Fibroblast of lung (primary cell): ENCODE measurements around the gene FSTL5. TPM values are rescaled to one million over a fixed set of nuclear protein-coding genes. Genes with fewer than 3 reads are reported as not detected.

Experiments
- DNase-seq, 2 donors: peaks; one replicate each; pipeline versions ENCODE4 v3.0.0 to v3.0.0-alpha.2; 2010; ENCODE audit warnings: low read depth in 2 of 2
- H2AFZ ChIP-seq: 2 replicates; pipeline ENCODE4 v1.5.1; 2012; ENCODE audit warnings: low read length, control low read depth, inconsistent platforms
- H3K27ac ChIP-seq: 2 replicates; pipeline ENCODE4 v1.5.1; 2011; ENCODE audit warnings: low read length, control low read depth; ENCODE audit not compliant: insufficient read depth
- H3K27me3 ChIP-seq: 2 replicates; pipeline ENCODE4 v1.5.1; 2011; ENCODE audit warnings: mild to moderate bottlenecking, low read length; ENCODE audit not compliant: control insufficient read depth, insufficient read depth
- H3K36me3 ChIP-seq: 2 replicates; pipeline ENCODE4 v1.5.1; 2011; ENCODE audit warnings: low read length; ENCODE audit not compliant: control insufficient read depth, insufficient read depth
- H3K4me1 ChIP-seq: 2 replicates; pipeline ENCODE4 v1.5.1; 2011; ENCODE audit warnings: low read length; ENCODE audit not compliant: control insufficient read depth, insufficient read depth; ENCODE audit errors: extremely low read depth
- H3K4me2 ChIP-seq: 2 replicates; pipeline ENCODE4 v1.5.1; 2011; ENCODE audit warnings: low read length, control low read depth; ENCODE audit not compliant: insufficient read depth; ENCODE audit errors: extremely low read depth
- H3K4me3 ChIP-seq, 4 experiments: fragments of 200-600 bp in 1 of 4; sonication (generic) in 1 of 4; replicated peaks in 1 of 4; 2 replicates each; pipeline ENCODE4 v1.5.1; 2011 to 2016; ENCODE audit warnings: low read length in 4 of 4, low read depth in 3 of 4, mild to moderate bottlenecking in 3 of 4, control low read depth in 2 of 4, inconsistent platforms in 1 of 4, mixed read lengths in 1 of 4; ENCODE audit not compliant: insufficient read depth in 1 of 4; ENCODE audit errors: control extremely low read depth in 1 of 4
- H3K79me2 ChIP-seq: 2 replicates; pipeline ENCODE4 v1.5.1; 2012; ENCODE audit warnings: mild to moderate bottlenecking, low read length, inconsistent platforms; ENCODE audit not compliant: control insufficient read depth, insufficient read depth
- H3K9ac ChIP-seq: 2 replicates; pipeline ENCODE4 v1.5.1; 2011; ENCODE audit warnings: mild to moderate bottlenecking, low read length, control low read depth; ENCODE audit not compliant: insufficient read depth
- H3K9me3 ChIP-seq: 2 replicates; pipeline ENCODE4 v1.5.1; 2012; ENCODE audit warnings: low read depth, low read length; ENCODE audit not compliant: control insufficient read depth, insufficient read depth
- H4K20me1 ChIP-seq: 2 replicates; pipeline ENCODE4 v1.5.1; 2011; ENCODE audit warnings: low read length; ENCODE audit not compliant: control insufficient read depth, insufficient read depth; ENCODE audit errors: extremely low read depth
- EZH2 ChIP-seq: IDR thresholded peaks from 2 replicates; pipeline ENCODE4 v1.5.1; 2012; ENCODE audit warnings: low read length, control low read depth, mild to moderate bottlenecking; ENCODE audit errors: missing control alignments
- polyA plus RNA-seq, 2 donors: library from polyadenylated mRNA; depleted of rRNA in 1 of 2; stranded (reverse) in 1 of 2; unstranded in 1 of 2; fragments of >200 nt; gene quantifications; 2 replicates each; pipeline ENCODE4 v1.2.1, GENCODE V29; 2011 to 2012; ENCODE audit warnings: missing spikeins in 1 of 2
- total RNA-seq: library from RNA; depleted of rRNA; stranded (reverse); fragments of >200 nt; gene quantifications from 2 replicates; pipeline ENCODE4 v1.2.1, GENCODE V29; 2014
- TF ChIP-seq, protein P1 (sequence below), 2 donors: IDR thresholded peaks in 1 of 2; conservative IDR thresholded peaks in 1 of 2; 1 replicate in 1 of 2; 2 replicates in 1 of 2; pipeline ENCODE4 v1.5.1; 2011 to 2012; ENCODE audit warnings: low read length in 2 of 2, control low read depth in 1 of 2, inconsistent platforms in 1 of 2, low read depth in 1 of 2, mild to moderate bottlenecking in 1 of 2

The FSTL5 gene
- total and polyA plus RNA-seq, 2 donors (not counting 1 experiment from before 2014, with no cell fraction given): 0.11 to 0.33 TPM

DNA sequence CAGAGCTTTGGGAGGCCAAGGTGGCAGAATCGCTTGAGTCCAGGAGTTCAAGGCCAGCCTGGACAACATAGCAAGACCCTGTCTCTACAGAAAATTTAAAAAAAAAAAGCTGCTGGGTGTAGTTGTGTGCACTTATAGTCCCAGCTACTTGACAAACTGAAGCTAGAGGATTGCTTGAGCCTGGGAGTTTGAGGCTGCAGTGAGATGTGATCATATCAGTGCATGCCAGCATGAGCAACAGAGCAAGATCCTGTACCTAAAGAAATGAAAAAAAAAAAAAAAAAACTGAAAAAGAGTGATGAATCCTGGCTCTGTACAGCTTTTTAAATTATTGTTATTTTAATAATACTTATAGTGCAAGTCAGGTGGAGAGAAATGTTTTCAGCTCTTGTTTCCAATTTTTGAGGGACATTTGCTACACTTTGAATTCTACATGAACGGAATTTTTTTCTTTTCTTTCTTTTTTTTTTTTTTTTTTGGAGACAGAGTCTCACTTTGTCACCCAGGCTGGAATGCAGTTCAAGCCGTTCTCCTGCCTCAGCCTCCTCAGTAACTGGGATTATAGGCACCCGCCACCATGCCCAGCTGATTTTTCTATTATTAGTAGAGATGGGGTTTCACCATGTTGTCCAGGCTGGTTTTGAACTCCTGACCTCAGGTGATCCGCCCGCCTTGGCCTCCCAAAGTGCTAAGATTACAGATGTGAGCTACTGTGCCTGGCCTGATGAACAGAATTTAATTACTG lies 215.6 kb downstream of the FSTL5 start:
- H3K4me1 ChIP-seq: no peaks in the 10 kb centered on the region
- H3K9ac ChIP-seq: no peak overlapping the region

DNA sequence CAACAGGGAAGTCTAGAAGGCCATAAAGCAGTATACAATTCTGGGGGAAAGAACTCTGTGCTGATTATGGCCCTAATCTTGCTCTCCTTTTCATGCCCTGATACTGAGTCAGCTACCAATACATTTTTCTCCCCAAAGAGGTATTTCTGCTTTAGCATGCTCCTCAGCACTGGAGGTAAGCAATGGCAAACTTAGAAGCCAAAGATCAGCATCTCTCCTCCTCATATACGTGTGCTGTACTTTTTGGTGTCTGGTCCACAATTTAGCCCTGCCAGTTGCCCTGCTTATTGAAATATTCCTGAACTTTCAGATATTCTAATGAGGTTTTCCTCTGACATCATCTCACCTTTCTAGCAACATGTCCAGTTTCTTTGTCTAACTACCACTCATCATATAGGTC lies 226.2 kb downstream of the FSTL5 start:
- Histone ChIP-seq H3K4me1 (no peaks in the 10 kb centered on the region), H3K4me3 (no peak overlapping the region), H4K20me1 (no peaks in the 10 kb centered on the region), H3K79me2 (no peaks in the 10 kb centered on the region), H3K27ac (no peak overlapping the region), H3K4me2 (no peak overlapping the region), H3K9ac (no peak overlapping the region), H3K27me3 (no peaks in the 10 kb centered on the region), H3K36me3 (no peaks in the 10 kb centered on the region), H3K9me3 (no peaks in the 10 kb centered on the region), H2AFZ (no peak overlapping the region)
- TF ChIP-seq, protein P1, sequence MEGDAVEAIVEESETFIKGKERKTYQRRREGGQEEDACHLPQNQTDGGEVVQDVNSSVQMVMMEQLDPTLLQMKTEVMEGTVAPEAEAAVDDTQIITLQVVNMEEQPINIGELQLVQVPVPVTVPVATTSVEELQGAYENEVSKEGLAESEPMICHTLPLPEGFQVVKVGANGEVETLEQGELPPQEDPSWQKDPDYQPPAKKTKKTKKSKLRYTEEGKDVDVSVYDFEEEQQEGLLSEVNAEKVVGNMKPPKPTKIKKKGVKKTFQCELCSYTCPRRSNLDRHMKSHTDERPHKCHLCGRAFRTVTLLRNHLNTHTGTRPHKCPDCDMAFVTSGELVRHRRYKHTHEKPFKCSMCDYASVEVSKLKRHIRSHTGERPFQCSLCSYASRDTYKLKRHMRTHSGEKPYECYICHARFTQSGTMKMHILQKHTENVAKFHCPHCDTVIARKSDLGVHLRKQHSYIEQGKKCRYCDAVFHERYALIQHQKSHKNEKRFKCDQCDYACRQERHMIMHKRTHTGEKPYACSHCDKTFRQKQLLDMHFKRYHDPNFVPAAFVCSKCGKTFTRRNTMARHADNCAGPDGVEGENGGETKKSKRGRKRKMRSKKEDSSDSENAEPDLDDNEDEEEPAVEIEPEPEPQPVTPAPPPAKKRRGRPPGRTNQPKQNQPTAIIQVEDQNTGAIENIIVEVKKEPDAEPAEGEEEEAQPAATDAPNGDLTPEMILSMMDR (conservative IDR thresholded peaks at IDR 0.05 in 1 of 2, IDR thresholded peaks at IDR 0.05 in 1 of 2; ENCODE audit: low read depth in 1 of 2, low read length in 2 of 2): no peak
- no peak for TF ChIP-seq EZH2
- DNase-seq: peak in 1 of 2 donors; percentile 47

More for the DNA sequence above, 215.6 kb downstream of the FSTL5 start:
- H3K27ac ChIP-seq: no peak overlapping the region
- no peak overlapping the region for H3K4me2 ChIP-seq
- H2AFZ ChIP-seq: no peak overlapping the region
- TF ChIP-seq EZH2: no peak
- TF ChIP-seq, protein P1 (conservative IDR thresholded peaks at IDR 0.05 in 1 of 2, IDR thresholded peaks at IDR 0.05 in 1 of 2; ENCODE audit: low read depth in 1 of 2, low read length in 2 of 2): no peak
- no peaks in the 10 kb centered on the region for H3K79me2 ChIP-seq
- no peak overlapping the region for H3K4me3 ChIP-seq
- DNase-seq: no peak
- no peaks in the 10 kb centered on the region for H3K36me3 ChIP-seq
- no peaks in the 10 kb centered on the region for H3K27me3 ChIP-seq
- H3K9me3 ChIP-seq: no peaks in the 10 kb centered on the region
- H4K20me1 ChIP-seq: no peaks in the 10 kb centered on the region

DNA sequence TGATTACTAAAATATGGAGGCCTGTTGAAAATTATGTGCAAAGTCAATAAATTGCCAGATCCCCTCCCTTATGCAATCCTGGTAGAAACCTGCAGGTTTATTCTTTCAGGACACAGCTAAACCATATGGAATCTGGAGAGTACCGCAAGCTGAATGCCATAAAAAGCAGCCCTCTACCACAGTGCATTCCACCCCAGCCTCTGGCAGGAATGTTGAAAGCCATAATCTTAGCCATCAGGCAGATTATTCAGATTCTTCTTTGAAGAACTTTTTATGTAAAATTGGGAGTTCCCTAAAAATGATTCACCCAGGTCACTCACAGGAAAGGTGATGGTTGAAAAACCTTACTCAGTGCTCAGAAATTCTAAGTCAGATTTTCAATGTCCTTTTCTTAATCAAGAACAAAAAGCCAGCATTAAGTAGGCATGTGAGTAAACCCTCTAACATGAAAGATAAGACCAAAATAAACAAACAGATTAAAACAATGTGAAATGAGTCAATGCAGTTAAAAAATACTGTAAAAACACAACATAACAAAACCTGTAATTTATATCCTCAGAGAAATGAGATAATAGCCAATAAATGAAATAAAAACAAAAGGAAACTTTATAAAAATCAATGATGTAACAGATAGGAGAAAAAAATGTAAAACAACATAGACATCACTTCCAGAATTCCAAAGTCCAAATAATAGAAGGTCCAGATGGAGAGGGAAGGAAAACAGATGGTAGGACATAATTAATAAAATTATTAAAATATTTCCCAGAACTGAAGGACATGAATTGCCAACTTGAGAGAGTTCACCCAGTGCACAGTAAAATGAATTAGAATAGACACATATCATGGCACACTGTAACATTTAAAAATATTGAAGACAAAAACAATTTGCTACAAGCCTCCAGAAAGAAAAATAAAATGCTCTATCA lies 226.9 kb downstream of the FSTL5 start:
- TF ChIP-seq, protein P1 (conservative IDR thresholded peaks at IDR 0.05 in 1 of 2, IDR thresholded peaks at IDR 0.05 in 1 of 2; ENCODE audit: low read depth in 1 of 2, low read length in 2 of 2): no peak
- TF ChIP-seq EZH2: no peak
- Histone ChIP-seq H3K36me3 (no peaks in the 10 kb centered on the region), H4K20me1 (no peaks in the 10 kb centered on the region), H3K4me2 (no peak overlapping the region), H3K4me1 (no peaks in the 10 kb centered on the region), H3K27ac (no peak overlapping the region), H3K9me3 (no peaks in the 10 kb centered on the region), H3K9ac (no peak overlapping the region), H3K27me3 (no peaks in the 10 kb centered on the region), H2AFZ (no peak overlapping the region), H3K79me2 (no peaks in the 10 kb centered on the region), H3K4me3 (no peak overlapping the region)
- peak; percentile 18 to 99 for DNase-seq
